ENCODE results near the gene ZNF646.

DNA sequence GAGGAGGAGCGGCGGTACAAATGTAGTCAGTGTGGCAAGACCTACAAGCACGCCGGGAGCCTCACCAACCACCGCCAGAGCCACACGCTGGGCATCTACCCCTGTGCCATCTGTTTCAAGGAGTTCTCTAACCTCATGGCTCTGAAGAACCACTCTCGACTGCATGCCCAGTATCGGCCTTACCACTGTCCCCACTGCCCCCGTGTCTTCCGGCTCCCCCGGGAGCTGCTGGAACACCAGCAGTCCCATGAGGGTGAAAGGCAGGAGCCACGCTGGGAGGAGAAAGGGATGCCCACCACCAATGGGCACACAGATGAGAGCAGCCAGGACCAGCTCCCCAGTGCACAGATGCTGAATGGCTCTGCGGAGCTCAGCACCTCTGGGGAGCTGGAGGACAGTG, 2.8 kb downstream of the ZNF646 start:
- TF ChIP-seq, protein P1, sequence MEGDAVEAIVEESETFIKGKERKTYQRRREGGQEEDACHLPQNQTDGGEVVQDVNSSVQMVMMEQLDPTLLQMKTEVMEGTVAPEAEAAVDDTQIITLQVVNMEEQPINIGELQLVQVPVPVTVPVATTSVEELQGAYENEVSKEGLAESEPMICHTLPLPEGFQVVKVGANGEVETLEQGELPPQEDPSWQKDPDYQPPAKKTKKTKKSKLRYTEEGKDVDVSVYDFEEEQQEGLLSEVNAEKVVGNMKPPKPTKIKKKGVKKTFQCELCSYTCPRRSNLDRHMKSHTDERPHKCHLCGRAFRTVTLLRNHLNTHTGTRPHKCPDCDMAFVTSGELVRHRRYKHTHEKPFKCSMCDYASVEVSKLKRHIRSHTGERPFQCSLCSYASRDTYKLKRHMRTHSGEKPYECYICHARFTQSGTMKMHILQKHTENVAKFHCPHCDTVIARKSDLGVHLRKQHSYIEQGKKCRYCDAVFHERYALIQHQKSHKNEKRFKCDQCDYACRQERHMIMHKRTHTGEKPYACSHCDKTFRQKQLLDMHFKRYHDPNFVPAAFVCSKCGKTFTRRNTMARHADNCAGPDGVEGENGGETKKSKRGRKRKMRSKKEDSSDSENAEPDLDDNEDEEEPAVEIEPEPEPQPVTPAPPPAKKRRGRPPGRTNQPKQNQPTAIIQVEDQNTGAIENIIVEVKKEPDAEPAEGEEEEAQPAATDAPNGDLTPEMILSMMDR (IDR thresholded peaks at IDR 0.05; ENCODE audit: insufficient read depth, low read length, poor library complexity, severe bottlenecking) = no peak
- TF ChIP-seq EZH2phosphoT487 (conservative IDR thresholded peaks at IDR 0.05; ENCODE audit: low read length) = no peak

Measured in SU-DHL-6 (cell line).